ENCODE results near the gene AHCYL1. TPM values are rescaled to one million over a fixed set of nuclear protein-coding genes. Genes with fewer than 3 reads are reported as not detected.

The AHCYL1 gene
- total RNA-seq, 1 donor from 2014 or later = 59.6 TPM

- Mint-ChIP-seq H3K4me1 (ENCODE audit: low read depth) (peaks cover 39% of the 10 kb centered on the region), H3K4me3 (ENCODE audit: unreplicated experiment) (no peak overlapping the region), H3K27ac (ENCODE audit: unreplicated experiment) (no peak overlapping the region), H3K9me3 (ENCODE audit: low read depth) (no peaks in the 10 kb centered on the region), H3K27me3 (ENCODE audit: low read depth) (no peaks in the 10 kb centered on the region), H3K36me3 (ENCODE audit: low read depth) (peaks cover 2% of the 10 kb centered on the region)
- TF ChIP-seq CTCF (IDR thresholded peaks at IDR 0.05) = no peak
- DNase-seq (ENCODE audit: low spot score) = no peak
These were observed 5.0 kb upstream of the AHCYL1 start for GRCh38 chr1:109979489-109980091.

- no peaks in the 10 kb centered on the region for H3K27me3 Mint-ChIP-seq (ENCODE audit: low read depth)
- H3K4me1 Mint-ChIP-seq (ENCODE audit: low read depth) = peaks cover 42% of the 10 kb centered on the region
- peaks cover 2% of the 10 kb centered on the region for H3K36me3 Mint-ChIP-seq (ENCODE audit: low read depth)
- no peak overlapping the region for H3K4me3 Mint-ChIP-seq (ENCODE audit: unreplicated experiment)
- peak; percentile 75 for TF ChIP-seq CTCF (IDR thresholded peaks at IDR 0.05)
- H3K27ac Mint-ChIP-seq (ENCODE audit: unreplicated experiment) = no peak overlapping the region
- no peaks in the 10 kb centered on the region for H3K9me3 Mint-ChIP-seq (ENCODE audit: low read depth)
- DNase-seq (ENCODE audit: low spot score) = no peak
These were observed 4.1 kb upstream of the AHCYL1 start for GRCh38 chr1:109980324-109981003.

- no peak overlapping the region for H3K27ac Mint-ChIP-seq (ENCODE audit: unreplicated experiment)
- peaks cover 42% of the 10 kb centered on the region for H3K4me1 Mint-ChIP-seq (ENCODE audit: low read depth)
- H3K36me3 Mint-ChIP-seq (ENCODE audit: low read depth) = peaks cover 2% of the 10 kb centered on the region
- peak; percentile 31 for TF ChIP-seq CTCF (IDR thresholded peaks at IDR 0.05)
- H3K27me3 Mint-ChIP-seq (ENCODE audit: low read depth) = no peaks in the 10 kb centered on the region
- H3K4me3 Mint-ChIP-seq (ENCODE audit: unreplicated experiment) = no peak overlapping the region
- no peak for DNase-seq (ENCODE audit: low spot score)
- H3K9me3 Mint-ChIP-seq (ENCODE audit: low read depth) = no peaks in the 10 kb centered on the region
These were observed 3.6 kb upstream of the AHCYL1 start for GRCh38 chr1:109981004-109981335.

GRCh38 chr1:109983380-109984189 is 980 bp upstream of the AHCYL1 start:
- no peak overlapping the region for H3K4me3 Mint-ChIP-seq (ENCODE audit: unreplicated experiment)
- no peak for DNase-seq (ENCODE audit: low spot score)
- peaks cover 3% of the 10 kb centered on the region for H3K36me3 Mint-ChIP-seq (ENCODE audit: low read depth)
- no peak for TF ChIP-seq CTCF (IDR thresholded peaks at IDR 0.05)
- no peaks in the 10 kb centered on the region for H3K27me3 Mint-ChIP-seq (ENCODE audit: low read depth)
- no peaks in the 10 kb centered on the region for H3K9me3 Mint-ChIP-seq (ENCODE audit: low read depth)
- peak overlapping the region; percentile 66 for H3K27ac Mint-ChIP-seq (ENCODE audit: unreplicated experiment)
- H3K4me1 Mint-ChIP-seq (ENCODE audit: low read depth) = peaks cover 64% of the 10 kb centered on the region

GRCh38 chr1:109984190-109984455 is 442 bp upstream of the AHCYL1 start:
- no peaks in the 10 kb centered on the region for H3K27me3 Mint-ChIP-seq (ENCODE audit: low read depth)
- TF ChIP-seq CTCF (IDR thresholded peaks at IDR 0.05) = no peak
- DNase-seq (ENCODE audit: low spot score) = no peak
- H3K27ac Mint-ChIP-seq (ENCODE audit: unreplicated experiment) = peak overlapping the region; percentile 100
- H3K36me3 Mint-ChIP-seq (ENCODE audit: low read depth) = peaks cover 1% of the 10 kb centered on the region
- peaks cover 60% of the 10 kb centered on the region for H3K4me1 Mint-ChIP-seq (ENCODE audit: low read depth)
- peak overlapping the region; percentile 98 for H3K4me3 Mint-ChIP-seq (ENCODE audit: unreplicated experiment)
- H3K9me3 Mint-ChIP-seq (ENCODE audit: low read depth) = no peaks in the 10 kb centered on the region

Measured in chondrocyte (in vitro differentiated cells).